HepG2 (cell line): Measurements from ENCODE around the gene SYPL2. TPM values are rescaled to one million over a fixed set of nuclear protein-coding genes. Genes with fewer than 3 reads are reported as not detected.

Experiments
- BORCS8-MEF2B ChIP-seq: sonication (generic); formaldehyde crosslinking; IDR thresholded peaks from 2 replicates; pipeline ENCODE4 v1.8.0; 2022; ENCODE audit warnings: mild to moderate bottlenecking, missing genetic modification reagents
- CREB3 ChIP-seq: sonication (generic); formaldehyde crosslinking; IDR thresholded peaks from 2 replicates; pipeline ENCODE4 v1.5.0; 2020; ENCODE audit warnings: missing genetic modification reagents
- HNRNPH1 ChIP-seq: fragments of 200-400 bp; formaldehyde crosslinking; optimal IDR thresholded peaks from 2 replicates; pipeline ENCODE3; 2017; ENCODE audit warnings: mild to moderate bottlenecking, low read depth, low read length
- POGK ChIP-seq: sonication (generic); formaldehyde crosslinking; conservative IDR thresholded peaks from 2 replicates; pipeline ENCODE4 v1.8.0; 2022; ENCODE audit warnings: mild to moderate bottlenecking, moderate library complexity, missing genetic modification reagents
- RBM22 ChIP-seq: fragments of 200-400 bp; formaldehyde crosslinking; optimal IDR thresholded peaks from 2 replicates; pipeline ENCODE3; 2017; ENCODE audit warnings: mild to moderate bottlenecking, low read length, moderate library complexity
- RBM39 ChIP-seq: fragments of 200-400 bp; formaldehyde crosslinking; IDR thresholded peaks from one replicate; pipeline ENCODE4 v1.6.1; 2018; ENCODE audit warnings: antibody characterized with exemption, mild to moderate bottlenecking, low read depth, low read length; ENCODE audit not compliant: poor library complexity, severe bottlenecking
- SMARCE1 ChIP-seq: fragments of 450-650 bp; IDR thresholded peaks from 2 replicates; pipeline ENCODE4 v1.6.1; 2017; ENCODE audit warnings: borderline replicate concordance
- SRSF1 ChIP-seq: fragments of 200-400 bp; formaldehyde crosslinking; optimal IDR thresholded peaks from 2 replicates; pipeline ENCODE3; 2017; ENCODE audit warnings: mild to moderate bottlenecking, low read depth, low read length, moderate library complexity
- TSC22D2 ChIP-seq: sonication (generic); formaldehyde crosslinking; IDR thresholded peaks from 2 replicates; pipeline ENCODE4 v1.5.1; 2020; ENCODE audit warnings: missing genetic modification reagents, mild to moderate bottlenecking, borderline replicate concordance
- ZFY ChIP-seq: sonication (generic); formaldehyde crosslinking; IDR thresholded peaks from 2 replicates; pipeline ENCODE4 v1.4.0; 2020; ENCODE audit warnings: missing genetic modification reagents
- ZNF10 ChIP-seq: sonication (generic); formaldehyde crosslinking; IDR thresholded peaks from 2 replicates; pipeline ENCODE4 v1.4.0; 2020; ENCODE audit warnings: mild to moderate bottlenecking, low read depth, missing genetic modification reagents, borderline replicate concordance
- ZNF230 ChIP-seq: sonication (generic); formaldehyde crosslinking; IDR thresholded peaks from 2 replicates; pipeline ENCODE4 v1.4.0; 2020; ENCODE audit warnings: mild to moderate bottlenecking, missing genetic modification reagents
- ZNF317 ChIP-seq: sonication (generic); formaldehyde crosslinking; IDR thresholded peaks from 2 replicates; pipeline ENCODE4 v1.5.0; 2020; ENCODE audit warnings: mild to moderate bottlenecking, missing genetic modification reagents
- ZSCAN30 ChIP-seq: sonication (generic); formaldehyde crosslinking; IDR thresholded peaks from 2 replicates; pipeline ENCODE4 v1.5.0; 2020; ENCODE audit warnings: mild to moderate bottlenecking, missing genetic modification reagents
- polyA plus RNA-seq, 8 experiments: library from polyadenylated mRNA; depleted of rRNA in 3 of 8; stranded (reverse) in 7 of 8; unstranded in 1 of 8; fragments of >200 nt; fragmentation: Illumina TruSeq in 4 of 8; extraction: Trizol in 4 of 8; gene quantifications; 2 replicates each; pipeline versions ENCODE4 v1.2.1 to v1.2.3, GENCODE V29; 2011 to 2016; ENCODE audit warnings: low read depth in 4 of 8, missing spikeins in 1 of 8, mixed read lengths in 1 of 8; ENCODE audit not compliant: insufficient read depth in 1 of 8
- total RNA-seq, 5 experiments: library from RNA; depleted of rRNA; stranded (reverse); fragments of >200 nt; fragmentation: Illumina TruSeq; extraction: Trizol; gene quantifications; 2 replicates each; pipeline ENCODE4 v1.2.3, GENCODE V29; 2016; ENCODE audit warnings: low read depth in 1 of 5
- TF ChIP-seq, protein P1 (sequence below): sonication (generic); formaldehyde crosslinking; IDR thresholded peaks from one replicate; pipeline ENCODE4 v1.5.1; 2020; ENCODE audit warnings: mild to moderate bottlenecking, missing genetic modification reagents; ENCODE audit errors: not compliant biosample characterization

SYPL2 gene
- total and polyA plus RNA-seq, 2 of the 13 experiments (the other 11 are each of a cell fraction or from before 2014, with no cell fraction given): 0.17 to 0.24 TPM

DNA sequence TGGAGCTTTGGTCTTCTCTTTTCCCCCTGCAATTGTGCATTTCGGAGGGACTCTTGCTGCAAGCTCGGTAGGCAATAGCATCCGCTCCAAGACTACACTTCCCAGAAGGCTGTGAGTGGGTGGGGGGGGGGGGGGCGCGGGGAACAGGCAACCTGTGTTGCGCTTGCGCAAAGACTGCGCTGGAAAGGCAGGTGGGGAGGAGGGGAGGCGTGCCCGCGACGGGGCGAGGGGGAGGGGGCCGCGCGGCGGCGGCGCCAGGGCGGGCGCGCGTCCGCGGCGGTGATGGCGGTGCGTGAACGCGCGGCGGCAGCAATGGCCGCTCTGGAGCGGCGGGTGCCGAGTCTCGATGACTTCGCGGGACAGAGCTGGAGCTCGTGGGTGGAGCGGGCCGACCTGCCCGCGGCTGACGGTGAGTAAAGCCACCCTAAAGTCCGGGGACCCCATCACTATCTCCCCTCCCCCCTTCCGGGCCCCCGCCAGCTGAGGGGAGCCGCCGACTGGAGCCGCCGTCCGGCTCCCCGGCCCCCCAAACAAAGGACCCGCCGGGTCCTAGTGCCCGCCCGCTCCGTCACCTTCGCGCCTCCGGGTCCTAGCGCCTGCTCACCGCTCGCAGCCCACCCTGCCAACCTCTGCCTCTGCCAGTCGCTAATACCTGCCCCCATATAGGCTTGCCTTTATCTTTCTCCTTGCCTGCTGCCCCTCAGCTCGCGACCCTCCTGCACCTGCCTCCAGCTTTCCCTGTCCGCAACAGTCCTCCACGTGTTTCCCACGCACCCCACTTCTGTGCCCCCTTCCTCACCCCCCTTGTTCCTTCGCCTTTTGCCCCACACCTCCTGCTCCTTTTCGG, 17.5 kb downstream of the SYPL2 start, which contains the start of gene ATXN7L2 (continued):
- TF ChIP-seq ZNF230 (CRISPR knock-in tag) (no peak; the same call in 1 of the 2 replicates), ZFY (CRISPR knock-in tag) (peak; percentile 69), POGK (CRISPR knock-in tag) (peak; percentile 93), BORCS8-MEF2B (peak; percentile 57; the same call in 1 of the 2 replicates), ZNF317 (no peak), TSC22D2 (CRISPR knock-in tag) (0 out of 2 replicates have a peak, but pooled peaks have one; percentile 36), SMARCE1 (no peak), ZNF10 (no peak), RBM39 (peak; percentile 34), CREB3 (0 out of 2 replicates have a peak, but pooled peaks have one; percentile 46), ZSCAN30 (CRISPR knock-in tag) (no peak), SRSF1 (no peak), RBM22 (no peak), HNRNPH1 (no peak)
- TF ChIP-seq, protein P1, sequence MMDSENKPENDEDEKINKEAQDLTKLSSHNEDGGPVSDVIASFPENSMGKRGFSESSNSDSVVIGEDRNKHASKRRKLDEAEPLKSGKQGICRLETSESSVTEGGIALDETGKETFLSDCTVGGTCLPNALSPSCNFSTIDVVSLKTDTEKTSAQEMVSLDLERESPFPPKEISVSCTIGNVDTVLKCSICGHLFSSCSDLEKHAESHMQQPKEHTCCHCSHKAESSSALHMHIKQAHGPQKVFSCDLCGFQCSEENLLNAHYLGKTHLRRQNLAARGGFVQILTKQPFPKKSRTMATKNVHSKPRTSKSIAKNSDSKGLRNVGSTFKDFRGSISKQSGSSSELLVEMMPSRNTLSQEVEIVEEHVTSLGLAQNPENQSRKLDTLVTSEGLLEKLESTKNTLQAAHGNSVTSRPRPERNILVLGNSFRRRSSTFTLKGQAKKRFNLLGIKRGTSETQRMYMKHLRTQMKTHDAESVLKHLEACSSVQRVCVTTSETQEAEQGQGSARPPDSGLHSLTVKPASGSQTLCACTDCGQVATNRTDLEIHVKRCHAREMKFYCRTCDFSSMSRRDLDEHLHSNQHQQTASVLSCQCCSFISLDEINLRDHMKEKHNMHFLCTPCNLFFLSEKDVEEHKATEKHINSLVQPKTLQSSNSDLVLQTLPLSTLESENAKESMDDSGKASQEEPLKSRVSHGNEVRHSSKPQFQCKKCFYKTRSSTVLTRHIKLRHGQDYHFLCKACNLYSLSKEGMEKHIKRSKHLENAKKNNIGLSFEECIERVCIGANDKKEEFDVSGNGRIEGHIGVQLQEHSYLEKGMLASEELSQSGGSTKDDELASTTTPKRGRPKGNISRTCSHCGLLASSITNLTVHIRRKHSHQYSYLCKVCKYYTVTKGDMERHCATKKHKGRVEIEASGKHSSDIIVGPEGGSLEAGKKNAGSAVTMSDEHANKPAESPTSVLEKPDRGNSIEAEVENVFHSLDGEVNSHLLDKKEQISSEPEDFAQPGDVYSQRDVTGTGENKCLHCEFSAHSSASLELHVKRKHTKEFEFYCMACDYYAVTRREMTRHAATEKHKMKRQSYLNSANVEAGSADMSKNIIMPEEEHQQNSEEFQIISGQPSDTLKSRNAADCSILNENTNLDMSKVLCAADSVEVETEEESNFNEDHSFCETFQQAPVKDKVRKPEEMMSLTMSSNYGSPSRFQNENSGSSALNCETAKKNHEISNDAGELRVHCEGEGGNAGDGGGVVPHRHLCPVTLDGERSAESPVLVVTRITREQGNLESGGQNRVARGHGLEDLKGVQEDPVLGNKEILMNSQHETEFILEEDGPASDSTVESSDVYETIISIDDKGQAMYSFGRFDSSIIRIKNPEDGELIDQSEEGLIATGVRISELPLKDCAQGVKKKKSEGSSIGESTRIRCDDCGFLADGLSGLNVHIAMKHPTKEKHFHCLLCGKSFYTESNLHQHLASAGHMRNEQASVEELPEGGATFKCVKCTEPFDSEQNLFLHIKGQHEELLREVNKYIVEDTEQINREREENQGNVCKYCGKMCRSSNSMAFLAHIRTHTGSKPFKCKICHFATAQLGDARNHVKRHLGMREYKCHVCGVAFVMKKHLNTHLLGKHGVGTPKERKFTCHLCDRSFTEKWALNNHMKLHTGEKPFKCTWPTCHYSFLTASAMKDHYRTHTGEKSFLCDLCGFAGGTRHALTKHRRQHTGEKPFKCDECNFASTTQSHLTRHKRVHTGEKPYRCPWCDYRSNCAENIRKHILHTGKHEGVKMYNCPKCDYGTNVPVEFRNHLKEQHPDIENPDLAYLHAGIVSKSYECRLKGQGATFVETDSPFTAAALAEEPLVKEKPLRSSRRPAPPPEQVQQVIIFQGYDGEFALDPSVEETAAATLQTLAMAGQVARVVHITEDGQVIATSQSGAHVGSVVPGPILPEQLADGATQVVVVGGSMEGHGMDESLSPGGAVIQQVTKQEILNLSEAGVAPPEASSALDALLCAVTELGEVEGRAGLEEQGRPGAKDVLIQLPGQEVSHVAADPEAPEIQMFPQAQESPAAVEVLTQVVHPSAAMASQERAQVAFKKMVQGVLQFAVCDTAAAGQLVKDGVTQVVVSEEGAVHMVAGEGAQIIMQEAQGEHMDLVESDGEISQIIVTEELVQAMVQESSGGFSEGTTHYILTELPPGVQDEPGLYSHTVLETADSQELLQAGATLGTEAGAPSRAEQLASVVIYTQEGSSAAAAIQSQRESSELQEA (CRISPR knock-in tag): peak; percentile 61
